Stimulated activated CD4-positive, alpha-beta T cell treated with anti-CD3 and anti-CD28 coated beads, Interleukin-2, amount 100 ng/mL, for 48 hours (primary cell): ENCODE measurements around the gene LGR6.
"Not testable (repeated sequence)": the region's sequence is repeated elsewhere in the genome, so short reads cannot be mapped to it uniquely, and the experiment has no call there.

Experiments
- DNase-seq, 2 donors: peaks; one replicate each; pipeline ENCODE4 v3.0.0-alpha.2; 2020

The LGR6 gene

GRCh38 chr1:202159534-202160371 is 33.8 kb upstream of the LGR6 start:
- DNase-seq, result peak in 1 of 2 donors; percentile 68

- peak; percentile 84 to 86 for DNase-seq
These were observed 33.1 kb upstream of the LGR6 start, which contains the start of gene PTPN7 for GRCh38 chr1:202160377-202160940. TSS of gene PTPN7 (minus strand) at chr1:202160602. CDS start at chr1:202159402, 1,200 bp downstream.

- no peak for DNase-seq
These were observed 32.2 kb upstream of the LGR6 start for GRCh38 chr1:202161151-202162046.

- DNase-seq, result no peak
These were observed 31.6 kb upstream of the LGR6 start for GRCh38 chr1:202162047-202162417.

GRCh38 chr1:202162418-202163280 is 30.9 kb upstream of the LGR6 start:
- DNase-seq, result no peak

- DNase-seq, result no peak
These were observed 30.0 kb upstream of the LGR6 start for GRCh38 chr1:202163281-202164270.

- peak in 1 of 2 donors; percentile 48 for DNase-seq
These were observed 29.1 kb upstream of the LGR6 start for GRCh38 chr1:202164271-202165037.

GRCh38 chr1:202165267-202165941 is 28.2 kb upstream of the LGR6 start:
- peak in 1 of 2 donors; percentile 56 for DNase-seq

GRCh38 chr1:202165942-202166843 is 27.4 kb upstream of the LGR6 start:
- DNase-seq, result no peak

GRCh38 chr1:202167054-202167453 is 26.5 kb upstream of the LGR6 start:
- DNase-seq, result not testable (repeated sequence)

- no peak for DNase-seq
These were observed 25.7 kb upstream of the LGR6 start for GRCh38 chr1:202167708-202168415.

- DNase-seq, result no peak
These were observed 24.7 kb upstream of the LGR6 start for GRCh38 chr1:202168861-202169260.

GRCh38 chr1:202170726-202171125 is 22.9 kb upstream of the LGR6 start:
- no peak for DNase-seq

GRCh38 chr1:202171292-202172014 is 22.1 kb upstream of the LGR6 start:
- DNase-seq, result no peak

GRCh38 chr1:202172015-202172355 is 21.6 kb upstream of the LGR6 start:
- DNase-seq, result no peak

- DNase-seq, result no peak
These were observed 19.6 kb upstream of the LGR6 start for GRCh38 chr1:202173993-202174392.
